ENCODE measurements around the gene TMEM247. TPM values are rescaled to one million over a fixed set of nuclear protein-coding genes. Genes with fewer than 3 reads are reported as not detected.

The TMEM247 gene
- total RNA-seq, 1 donor from 2014 or later = not detected

DNA sequence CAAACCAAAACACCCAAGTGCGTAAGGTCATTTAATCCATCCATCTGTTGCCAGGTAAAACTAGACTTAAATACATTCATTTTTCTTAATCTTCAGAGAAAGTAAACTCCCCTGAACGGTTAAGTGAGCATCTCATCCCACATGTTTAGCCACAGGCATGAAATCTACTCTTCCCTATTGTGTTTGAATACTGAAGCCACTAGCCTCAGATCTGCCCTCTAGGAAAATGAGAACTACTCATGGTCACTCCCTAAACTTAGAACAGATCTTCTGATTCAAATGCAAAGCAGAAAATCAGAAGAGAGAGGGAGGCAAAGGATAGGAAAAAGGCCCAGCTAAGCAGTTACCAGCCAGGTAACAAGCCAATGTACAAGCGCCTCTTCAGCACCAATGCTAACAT, 7.1 kb downstream of the TMEM247 start:
- intact Hi-C loops (cut with DNase I) = no loop called here
- no peaks in the 10 kb centered on the region for H3K27me3 ChIP-seq
- H3K4me1 ChIP-seq = peaks cover 49% of the 10 kb centered on the region
- peak overlapping the region; percentile 78 for H3K27ac ChIP-seq
- H3K4me3 ChIP-seq = no peak overlapping the region
- no peak for DNase-seq (ENCODE audit: extremely low spot score in 2 of 2)
- no peaks in the 10 kb centered on the region for H3K36me3 ChIP-seq
- TF ChIP-seq, protein P1, sequence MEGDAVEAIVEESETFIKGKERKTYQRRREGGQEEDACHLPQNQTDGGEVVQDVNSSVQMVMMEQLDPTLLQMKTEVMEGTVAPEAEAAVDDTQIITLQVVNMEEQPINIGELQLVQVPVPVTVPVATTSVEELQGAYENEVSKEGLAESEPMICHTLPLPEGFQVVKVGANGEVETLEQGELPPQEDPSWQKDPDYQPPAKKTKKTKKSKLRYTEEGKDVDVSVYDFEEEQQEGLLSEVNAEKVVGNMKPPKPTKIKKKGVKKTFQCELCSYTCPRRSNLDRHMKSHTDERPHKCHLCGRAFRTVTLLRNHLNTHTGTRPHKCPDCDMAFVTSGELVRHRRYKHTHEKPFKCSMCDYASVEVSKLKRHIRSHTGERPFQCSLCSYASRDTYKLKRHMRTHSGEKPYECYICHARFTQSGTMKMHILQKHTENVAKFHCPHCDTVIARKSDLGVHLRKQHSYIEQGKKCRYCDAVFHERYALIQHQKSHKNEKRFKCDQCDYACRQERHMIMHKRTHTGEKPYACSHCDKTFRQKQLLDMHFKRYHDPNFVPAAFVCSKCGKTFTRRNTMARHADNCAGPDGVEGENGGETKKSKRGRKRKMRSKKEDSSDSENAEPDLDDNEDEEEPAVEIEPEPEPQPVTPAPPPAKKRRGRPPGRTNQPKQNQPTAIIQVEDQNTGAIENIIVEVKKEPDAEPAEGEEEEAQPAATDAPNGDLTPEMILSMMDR (IDR thresholded peaks at IDR 0.05) = no peak
- no peak for TF ChIP-seq POLR2A (IDR thresholded peaks at IDR 0.05)
- no peak for TF ChIP-seq POLR2AphosphoS5 (IDR thresholded peaks at IDR 0.05; ENCODE audit: insufficient read depth in 1 of 2, low read depth in 1 of 2)
- no peaks in the 10 kb centered on the region for H3K9me3 ChIP-seq

DNA sequence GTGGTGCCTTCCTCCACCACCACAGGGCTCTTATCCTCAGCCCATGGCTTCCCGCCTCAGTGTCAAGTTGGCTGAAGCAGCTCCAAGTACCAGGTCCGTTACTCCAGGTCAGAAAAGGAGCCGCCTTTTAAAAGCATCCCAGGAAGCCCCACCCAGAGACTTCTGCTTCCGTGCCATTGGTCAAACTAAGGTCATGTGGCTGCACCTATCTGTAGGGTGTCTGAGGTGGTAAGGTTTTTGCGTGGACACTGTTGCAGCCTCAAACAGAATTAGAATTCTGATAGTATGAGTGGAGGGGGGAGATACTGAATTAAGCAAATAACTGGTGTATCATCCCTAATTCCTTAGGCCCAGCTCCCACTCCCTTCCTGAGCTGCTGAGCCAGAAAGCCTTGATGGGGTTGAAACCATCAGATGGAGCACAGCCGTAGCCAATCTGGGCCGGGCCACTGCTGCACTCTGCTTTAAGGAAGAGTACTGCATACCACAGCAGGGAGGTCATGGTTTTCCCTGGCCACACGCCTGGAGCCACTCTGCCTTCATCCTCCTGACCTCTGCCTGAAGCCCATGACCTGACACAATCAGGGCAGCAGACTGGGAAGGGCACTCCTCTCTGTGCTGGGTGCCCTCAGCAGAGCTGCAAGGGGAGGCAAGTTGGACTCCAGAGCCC, 8.4 kb downstream of the TMEM247 start:
- Histone ChIP-seq H3K36me3 (no peaks in the 10 kb centered on the region), H3K4me1 (peaks cover 43% of the 10 kb centered on the region), H3K4me3 (no peak overlapping the region), H3K27me3 (no peaks in the 10 kb centered on the region), H3K9me3 (no peaks in the 10 kb centered on the region), H3K27ac (peak overlapping the region; percentile 78)
- peak; percentile 55 to 75 for TF ChIP-seq POLR2AphosphoS5 (IDR thresholded peaks at IDR 0.05; ENCODE audit: insufficient read depth in 1 of 2, low read depth in 1 of 2)
- no peak for TF ChIP-seq POLR2A (IDR thresholded peaks at IDR 0.05)
- intact Hi-C loops (cut with DNase I) = no loop called here
- peak in 1 of 2 donors; percentile 95 for DNase-seq (ENCODE audit: extremely low spot score in 2 of 2)

DNA sequence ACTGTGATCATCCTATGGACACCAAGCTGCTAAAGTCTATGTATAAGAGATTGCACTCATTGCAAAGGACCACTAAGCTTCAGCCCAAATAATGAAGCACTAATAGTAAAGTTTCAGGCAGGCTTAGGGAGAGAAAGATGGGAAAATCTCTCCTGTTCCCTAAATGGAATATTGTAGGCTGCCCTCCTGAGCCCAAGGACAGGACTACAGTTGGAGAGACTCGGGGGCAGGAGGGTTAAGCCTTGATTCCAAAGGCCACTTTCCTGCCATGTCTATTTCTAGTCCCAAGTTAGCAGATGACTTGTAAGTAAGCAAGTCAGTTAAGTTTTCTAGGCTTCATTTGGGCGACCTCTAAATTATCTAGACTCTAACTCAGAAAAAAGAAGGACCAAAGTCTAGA, 9.0 kb downstream of the TMEM247 start:
- TF ChIP-seq, protein P1 (IDR thresholded peaks at IDR 0.05) = no peak
- no peak for TF ChIP-seq POLR2A (IDR thresholded peaks at IDR 0.05)
- no peak for TF ChIP-seq POLR2AphosphoS5 (IDR thresholded peaks at IDR 0.05; ENCODE audit: insufficient read depth in 1 of 2, low read depth in 1 of 2)
- Histone ChIP-seq H3K27ac (peak overlapping the region; percentile 78), H3K4me3 (no peak overlapping the region), H3K36me3 (no peaks in the 10 kb centered on the region), H3K4me1 (peaks cover 43% of the 10 kb centered on the region), H3K9me3 (no peaks in the 10 kb centered on the region), H3K27me3 (no peaks in the 10 kb centered on the region)
- intact Hi-C loops (cut with DNase I) = no loop called here
- no peak for DNase-seq (ENCODE audit: extremely low spot score in 2 of 2)

DNA sequence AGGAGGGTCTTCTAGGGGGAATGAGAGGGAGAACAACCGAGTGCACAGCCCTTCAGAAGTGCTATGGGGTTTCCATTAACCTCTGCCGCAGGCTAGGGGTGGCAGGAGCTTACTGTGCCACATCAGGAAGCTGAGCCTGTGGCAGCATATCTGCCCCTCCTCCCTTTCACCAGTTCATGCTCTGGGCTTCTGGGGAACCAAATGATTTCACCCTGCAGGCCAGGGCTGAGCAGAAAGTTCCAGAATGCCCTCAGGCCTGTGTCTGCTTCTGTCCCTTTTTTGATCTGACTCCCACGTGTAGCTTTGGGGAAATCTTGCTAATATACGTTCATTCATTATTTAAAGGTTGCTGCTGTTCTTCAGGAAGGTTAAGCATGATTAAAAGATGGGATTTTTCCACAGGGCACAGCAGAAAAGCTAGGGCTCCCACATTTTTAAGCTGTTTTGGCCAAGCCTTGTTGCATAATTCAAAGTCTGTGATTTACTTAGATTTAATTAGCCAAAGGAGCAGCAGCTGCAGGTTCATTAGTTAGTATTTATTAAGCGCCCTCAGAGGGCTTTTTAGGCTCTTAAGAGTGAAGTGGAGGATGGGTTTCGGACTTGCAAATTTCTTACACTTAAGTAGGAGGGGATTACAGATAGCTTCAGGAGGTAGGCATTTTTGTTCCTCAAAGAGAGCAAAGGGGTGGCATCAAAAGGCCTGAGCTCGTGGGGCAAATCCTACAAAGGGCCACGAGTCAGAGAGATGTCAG, 10.2 kb downstream of the TMEM247 start:
- DNase-seq (ENCODE audit: extremely low spot score in 2 of 2) = no peak
- intact Hi-C loops (cut with DNase I) = no loop called here
- Histone ChIP-seq H3K4me3 (no peak overlapping the region), H3K27ac (peak overlapping the region; percentile 78), H3K4me1 (peaks cover 43% of the 10 kb centered on the region), H3K9me3 (no peaks in the 10 kb centered on the region), H3K36me3 (no peaks in the 10 kb centered on the region), H3K27me3 (no peaks in the 10 kb centered on the region)
- TF ChIP-seq POLR2AphosphoS5 (IDR thresholded peaks at IDR 0.05; ENCODE audit: insufficient read depth in 1 of 2, low read depth in 1 of 2) (no peak), POLR2A (IDR thresholded peaks at IDR 0.05) (no peak)
- TF ChIP-seq, protein P1 (IDR thresholded peaks at IDR 0.05) = no peak

DNA sequence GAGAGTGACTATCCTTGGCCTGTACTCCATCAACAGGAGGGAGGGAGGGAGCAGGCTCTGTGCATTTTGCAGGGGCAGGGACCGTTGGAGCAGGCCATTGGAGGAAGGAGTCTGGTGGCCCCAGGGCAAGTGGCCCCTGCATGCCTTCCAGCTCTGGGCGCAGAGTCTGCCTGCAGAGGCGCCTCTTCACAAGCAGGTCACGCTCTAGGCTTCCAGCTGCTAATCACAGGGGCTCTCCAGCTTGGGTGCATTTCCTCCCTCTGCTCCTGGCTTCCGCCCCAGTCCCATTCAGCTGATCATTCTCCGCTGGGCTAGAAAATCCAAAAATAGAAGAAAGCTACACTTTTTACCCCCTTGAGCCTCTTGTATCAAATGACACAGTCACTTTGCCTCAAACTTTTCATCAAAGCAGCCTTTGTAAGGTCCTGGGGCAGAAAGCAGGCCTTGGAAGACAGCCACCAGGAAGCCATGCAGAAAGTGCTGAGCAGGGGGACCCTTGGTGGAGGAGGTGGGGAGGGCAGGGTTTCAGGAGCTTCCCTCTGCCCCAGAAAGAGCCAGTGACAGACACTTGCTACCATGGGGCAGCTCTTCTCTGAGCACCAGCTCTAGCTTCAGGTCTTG, 11.3 kb downstream of the TMEM247 start:
- Histone ChIP-seq H3K4me1 (peaks cover 43% of the 10 kb centered on the region), H3K27ac (peak overlapping the region; percentile 78), H3K36me3 (no peaks in the 10 kb centered on the region), H3K4me3 (no peak overlapping the region), H3K9me3 (no peaks in the 10 kb centered on the region), H3K27me3 (no peaks in the 10 kb centered on the region)
- peak in 1 of 2 donors; percentile 61 for DNase-seq (ENCODE audit: extremely low spot score in 2 of 2)
- intact Hi-C loops (cut with DNase I) = no loop called here
- TF ChIP-seq POLR2A (IDR thresholded peaks at IDR 0.05) (no peak), POLR2AphosphoS5 (IDR thresholded peaks at IDR 0.05; ENCODE audit: insufficient read depth in 1 of 2, low read depth in 1 of 2) (peak; percentile 70 to 74)
- TF ChIP-seq, protein P1 (IDR thresholded peaks at IDR 0.05) = no peak
